PC-9 (cell line): ENCODE measurements around the gene ATP6V0D1.

Experiments
- EZH2 ChIP-seq: fragments of 200-600 bp; sonication (generic); IDR thresholded peaks from 2 replicates; pipeline ENCODE4 v1.8.0; 2017; ENCODE audit warnings: antibody characterized with exemption, low read depth
- TF ChIP-seq, protein P1 (sequence below): fragments of 200-600 bp; sonication (generic); conservative IDR thresholded peaks from 2 replicates; pipeline ENCODE4 v1.6.1; 2017; ENCODE audit warnings: mixed run types, antibody characterized with exemption, mild to moderate bottlenecking, moderate library complexity

DNA sequence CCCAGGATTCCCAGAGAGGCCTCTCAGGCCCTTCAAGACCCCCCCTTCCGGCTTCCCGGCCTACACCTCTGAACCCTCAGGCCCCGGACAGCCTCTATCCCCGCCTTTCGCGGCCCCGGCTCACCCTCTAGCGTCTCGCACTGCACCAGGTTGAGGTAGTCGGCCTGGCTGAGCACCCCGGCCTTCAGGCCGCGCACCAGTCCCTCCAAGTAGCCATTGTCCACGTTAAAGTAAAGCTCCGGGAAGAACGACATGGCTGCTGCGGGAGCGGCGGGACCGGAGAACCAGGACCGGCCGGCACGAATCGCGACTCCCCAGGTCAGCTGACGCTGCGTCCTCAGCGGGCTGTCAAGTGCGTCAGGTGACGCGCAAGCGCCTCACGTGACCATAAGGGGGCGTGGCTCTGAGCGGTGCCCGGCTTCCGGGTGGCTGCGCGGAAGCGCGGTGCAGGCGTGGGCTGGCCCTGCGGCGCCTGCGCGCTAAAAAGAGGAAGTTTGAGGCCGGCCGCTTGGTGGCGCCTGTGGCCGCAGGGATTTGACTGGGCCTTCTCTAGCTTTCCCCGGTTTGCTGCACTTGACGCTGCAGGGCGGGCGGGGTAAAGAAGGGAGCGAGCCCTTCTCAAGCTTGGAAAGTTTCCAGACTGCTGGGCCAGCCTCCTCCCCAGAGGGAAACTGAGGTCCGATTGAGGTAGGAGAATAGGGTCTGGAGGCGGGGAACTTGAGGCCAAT lies at the start of gene ATP6V0D1:
- no peak for TF ChIP-seq EZH2
- TF ChIP-seq, protein P1, sequence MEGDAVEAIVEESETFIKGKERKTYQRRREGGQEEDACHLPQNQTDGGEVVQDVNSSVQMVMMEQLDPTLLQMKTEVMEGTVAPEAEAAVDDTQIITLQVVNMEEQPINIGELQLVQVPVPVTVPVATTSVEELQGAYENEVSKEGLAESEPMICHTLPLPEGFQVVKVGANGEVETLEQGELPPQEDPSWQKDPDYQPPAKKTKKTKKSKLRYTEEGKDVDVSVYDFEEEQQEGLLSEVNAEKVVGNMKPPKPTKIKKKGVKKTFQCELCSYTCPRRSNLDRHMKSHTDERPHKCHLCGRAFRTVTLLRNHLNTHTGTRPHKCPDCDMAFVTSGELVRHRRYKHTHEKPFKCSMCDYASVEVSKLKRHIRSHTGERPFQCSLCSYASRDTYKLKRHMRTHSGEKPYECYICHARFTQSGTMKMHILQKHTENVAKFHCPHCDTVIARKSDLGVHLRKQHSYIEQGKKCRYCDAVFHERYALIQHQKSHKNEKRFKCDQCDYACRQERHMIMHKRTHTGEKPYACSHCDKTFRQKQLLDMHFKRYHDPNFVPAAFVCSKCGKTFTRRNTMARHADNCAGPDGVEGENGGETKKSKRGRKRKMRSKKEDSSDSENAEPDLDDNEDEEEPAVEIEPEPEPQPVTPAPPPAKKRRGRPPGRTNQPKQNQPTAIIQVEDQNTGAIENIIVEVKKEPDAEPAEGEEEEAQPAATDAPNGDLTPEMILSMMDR: peak; percentile 81
